ENCODE data around the gene EIF5. TPM values are rescaled to one million over a fixed set of nuclear protein-coding genes. Genes with fewer than 3 reads are reported as not detected.

The EIF5 gene
- total and polyA plus RNA-seq, 2 of the 8 experiments (the other 6 are each of a cell fraction or from before 2014, with no cell fraction given), result 179 to 323 TPM

DNA sequence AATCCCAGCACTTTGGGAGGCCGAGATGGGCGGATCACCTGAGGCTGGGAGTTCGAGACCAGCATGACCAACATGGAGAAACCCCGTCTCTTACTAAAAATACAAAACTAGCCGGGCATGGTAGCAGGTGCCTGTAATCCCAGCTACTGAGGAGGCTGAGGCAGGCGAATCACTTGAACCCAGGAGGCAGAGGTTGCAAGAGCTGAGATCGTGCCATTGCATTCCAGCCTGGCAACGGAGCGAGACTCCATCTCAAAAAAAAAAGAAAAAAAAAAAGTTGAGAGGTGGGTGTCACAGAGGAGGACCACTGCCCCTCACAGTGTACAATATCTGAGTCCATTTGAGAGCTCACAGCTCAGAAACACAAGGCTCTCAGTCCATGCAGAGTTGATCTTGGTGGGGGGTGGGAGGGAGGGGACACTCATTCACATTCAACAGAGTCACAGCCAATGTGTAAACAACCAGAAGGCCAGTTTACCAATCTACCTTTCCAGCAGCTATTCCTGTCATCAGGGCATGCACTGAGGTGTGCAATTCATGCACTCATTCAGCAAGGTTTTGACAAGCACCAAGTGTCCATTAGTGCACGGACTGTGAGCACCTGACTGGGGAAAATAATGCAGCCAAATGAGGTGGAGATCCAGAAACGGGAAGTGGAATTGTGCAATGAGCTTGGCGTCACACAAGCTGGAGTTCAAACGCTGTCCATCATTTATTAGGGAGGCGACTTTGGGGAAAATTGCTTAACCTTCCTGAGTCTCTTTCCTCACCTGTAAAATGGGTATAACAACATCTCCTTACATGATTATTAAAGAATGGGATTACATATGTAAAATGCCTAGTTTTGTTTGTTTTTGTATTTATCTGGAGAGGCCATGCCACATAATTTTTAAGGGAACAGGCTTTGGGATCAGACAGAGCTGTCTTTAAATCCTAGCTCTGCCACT lies 4.4 kb upstream of the EIF5 start:
- Histone ChIP-seq H4K91ac (replicated peaks; ENCODE audit: insufficient read length, low read length) (no peak overlapping the region), H2AFZ (ENCODE audit: low read length) (no peak overlapping the region), H3K79me2 (ENCODE audit: control insufficient read depth in 1 of 2, insufficient read depth in 2 of 2, low read length in 2 of 2) (peaks cover 0 to 11% of the 10 kb centered on the region in 2 experiments; a peak in 1 of 4 replicates), H4K8ac (ENCODE audit: extremely low read depth, insufficient read depth, low read length) (no peak overlapping the region), H3K4me2 (ENCODE audit: insufficient read depth in 1 of 2, low read depth in 2 of 2, low read length in 2 of 2) (peak overlapping the region; percentile 48 to 55; a peak in 3 of 4 replicates), H3K36me3 (ENCODE audit: control insufficient read depth in 2 of 4, insufficient read depth in 4 of 4, low read length in 3 of 4) (no peaks in the 10 kb centered on the region), H3K18ac (ENCODE audit: extremely low read depth, low read length) (no peak overlapping the region), H3K14ac (ENCODE audit: insufficient read length) (no peak overlapping the region), H2BK12ac (ENCODE audit: low read depth, low read length) (no peak overlapping the region), H2AK5ac (ENCODE audit: low read depth, low read length) (no peak overlapping the region), H4K20me1 (replicated peaks in 1 of 2; ENCODE audit: control insufficient read depth in 1 of 2, insufficient read depth in 2 of 2, low read length in 2 of 2) (peaks cover 0 to 2% of the 10 kb centered on the region in 2 experiments), H4K5ac (ENCODE audit: insufficient read length, low read depth, low read length) (no peak overlapping the region), H2BK20ac (ENCODE audit: low read length) (no peak overlapping the region), H3K4me3 (ENCODE audit: extremely low read depth in 1 of 4, insufficient read depth in 2 of 4, low read depth in 3 of 4, low read length in 4 of 4) (no peak overlapping the region), H3K23me2 (ENCODE audit: low read depth, low read length) (0 out of 2 replicates have a peak, but pooled peaks cover 2% of the 10 kb centered on the region), H3K56ac (replicated peaks; ENCODE audit: insufficient read length, low read depth, low read length) (no peak overlapping the region), H3K9ac (replicated peaks in 1 of 4; ENCODE audit: extremely low read depth in 1 of 4, low read depth in 3 of 4, low read length in 3 of 4) (peak overlapping the region in 1 of 4 experiments; percentile 1; a peak in 2 of 7 replicates), H2BK120ac (replicated peaks; ENCODE audit: low read depth, low read length) (no peak overlapping the region), H2BK15ac (ENCODE audit: low read length) (0 out of 2 replicates have a peak overlapping the region, but pooled peaks have one; percentile 89), H3K27me3 (replicated peaks in 1 of 4; ENCODE audit: control insufficient read depth in 3 of 4, extremely low read depth in 1 of 4, insufficient read depth in 3 of 4, low read length in 3 of 4) (no peaks in the 10 kb centered on the region), H3K27ac (ENCODE audit: low read depth, low read length) (0 out of 2 replicates have a peak overlapping the region, but pooled peaks have one; percentile 45), H2BK5ac (ENCODE audit: low read depth, low read length) (no peak overlapping the region), H3K9me3 (ENCODE audit: insufficient read depth in 2 of 2, low read depth in 1 of 2, low read length in 1 of 2) (no peaks in the 10 kb centered on the region), H3K79me1 (ENCODE audit: low read depth, low read length) (no peaks in the 10 kb centered on the region; the same call in 1 of the 2 replicates), H3K4ac (replicated peaks; ENCODE audit: insufficient read length, low read depth, low read length) (no peak overlapping the region), H3K4me1 (replicated peaks in 1 of 4; ENCODE audit: control insufficient read depth in 3 of 4, insufficient read depth in 4 of 4, low read length in 3 of 4) (peaks cover 0 to 4% (median 2%) of the 10 kb centered on the region in 4 experiments; a peak in 3 of 7 replicates), H3K23ac (ENCODE audit: insufficient read length) (no peak overlapping the region)
- FAIRE-seq (no peak), DNase-seq (ENCODE audit: low read depth in 1 of 2, low spot score in 2 of 2) (no peak)
- TF ChIP-seq SUZ12 (IDR thresholded peaks at IDR 0.05; ENCODE audit: low read length), result no peak
- TF ChIP-seq CEBPB (IDR thresholded peaks at IDR 0.05; ENCODE audit: low read depth, low read length), result peak; percentile 47; the same call in 1 of the 2 replicates
- TF ChIP-seq SRF (IDR thresholded peaks at IDR 0.05; ENCODE audit: low read depth, low read length), result no peak
- ChIA-PET POLR2A (ENCODE audit: partially characterized antibody) (interaction anchor here (1.0 to 15.8 kb wide), 5 partner anchors 11 to 28 kb away, joined by 3 to 229 read pairs (median 4); partner anchors contain the start of gene EIF5), CTCF (ENCODE audit: partially characterized antibody) (interaction anchor here (0.6 to 1.3 kb wide), 5 partner anchors 19 to 77 kb away, joined by 3 to 4 read pairs (median 3); no protein-coding TSS in a partner anchor)
- WGBS, 2 experiments (ENCODE audit: extremely low coverage in 1 of 2, insufficient coverage in 1 of 2, insufficient read length in 1 of 2, insufficient replicate concordance in 2 of 2, low coverage in 1 of 2, low lambda C conversion rate in 2 of 2, missing lambda C conversion rate in 1 of 2), result 91% methylated on average over 11 of the region's 14 CpGs; no CpG with 5 or more reads in 1 of the 2 experiments
